PFSK-1 (cell line): ENCODE results near the gene TEX29.

ENCODE experiments used
- FOXP2 ChIP-seq: optimal IDR thresholded peaks from 2 replicates; pipeline ENCODE3; 2011; ENCODE audit warnings: borderline replicate concordance, control low read depth, inconsistent platforms; ENCODE audit not compliant: insufficient read depth; ENCODE audit errors: extremely low read length, extremely low read depth
- POLR2AphosphoS5 ChIP-seq: IDR thresholded peaks from 2 replicates; pipeline ENCODE4 v1.6.1; 2012; ENCODE audit warnings: low read depth, mild to moderate bottlenecking, control low read depth, low read length, moderate library complexity
- REST ChIP-seq, 2 experiments: IDR thresholded peaks; 2 replicates each; pipeline versions ENCODE4 v1.6.1 to v1.8.0; 2011 to 2012; ENCODE audit warnings: low read depth in 2 of 2, low read length in 2 of 2, control low read depth in 1 of 2, inconsistent platforms in 1 of 2, mild to moderate bottlenecking in 1 of 2, moderate library complexity in 1 of 2; ENCODE audit not compliant: insufficient read depth in 1 of 2
- SIN3A ChIP-seq: IDR thresholded peaks from 2 replicates; pipeline ENCODE4 v1.6.1; 2012; ENCODE audit warnings: mild to moderate bottlenecking, low read length, moderate library complexity, borderline replicate concordance; ENCODE audit not compliant: insufficient read depth
- TAF1 ChIP-seq: IDR thresholded peaks from 2 replicates; pipeline ENCODE4 v1.6.1; 2012; ENCODE audit warnings: low read length, control low read depth, borderline replicate concordance; ENCODE audit not compliant: insufficient read depth

The TEX29 gene

DNA sequence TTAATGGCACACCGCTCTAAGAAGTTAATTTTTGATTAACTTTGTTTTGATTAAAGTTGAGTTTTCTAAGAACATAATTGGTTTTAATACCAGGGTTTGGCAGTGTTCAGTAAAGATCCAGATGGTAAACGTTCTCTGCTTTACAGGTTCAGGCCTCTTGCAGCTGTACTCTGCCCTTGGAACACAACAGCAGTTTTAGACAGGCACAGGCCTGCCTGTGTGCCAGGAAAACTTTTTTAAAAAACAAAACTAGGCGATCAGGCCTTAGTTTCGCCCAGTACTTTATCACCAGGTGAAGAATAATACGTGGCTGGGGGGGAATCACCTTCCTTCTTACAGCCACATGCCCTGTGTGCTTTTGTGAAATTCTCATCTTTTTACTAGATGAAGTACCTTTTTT, 38.0 kb upstream of the TEX29 start:
- no peak for TF ChIP-seq FOXP2
- TF ChIP-seq TAF1 = no peak
- no peak for TF ChIP-seq POLR2AphosphoS5
- TF ChIP-seq SIN3A = no peak
- no peak for TF ChIP-seq REST (IDR thresholded peaks at IDR 0.05; ENCODE audit: insufficient read depth in 1 of 2, low read depth in 2 of 2, low read length in 2 of 2)

DNA sequence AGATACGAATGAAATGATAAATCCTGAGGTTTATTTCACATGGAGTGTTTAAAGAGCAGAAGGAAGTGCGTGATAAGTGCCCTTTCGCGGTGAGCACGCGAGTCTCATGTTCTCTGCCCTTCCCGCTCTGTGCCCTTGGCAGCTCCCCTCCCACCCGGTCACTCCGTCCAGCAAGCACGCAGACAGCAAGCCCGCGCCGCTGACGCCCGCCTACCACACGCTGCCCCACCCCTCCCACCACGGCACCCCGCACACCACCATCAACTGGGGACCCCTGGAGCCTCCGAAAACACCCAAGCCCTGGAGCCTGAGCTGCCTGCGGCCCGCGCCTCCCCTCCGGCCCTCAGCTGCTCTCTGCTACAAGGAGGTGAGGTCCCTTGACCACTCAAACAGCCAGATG, 37.4 kb upstream of the TEX29 start:
- TF ChIP-seq REST (IDR thresholded peaks at IDR 0.05; ENCODE audit: insufficient read depth in 1 of 2, low read depth in 2 of 2, low read length in 2 of 2) (no peak), SIN3A (no peak), FOXP2 (no peak), POLR2AphosphoS5 (no peak), TAF1 (no peak)

GRCh38 chr13:111283457-111283856, 37.0 kb upstream of the TEX29 start:
- TF ChIP-seq TAF1 (no peak), SIN3A (no peak), REST (IDR thresholded peaks at IDR 0.05; ENCODE audit: insufficient read depth in 1 of 2, low read depth in 2 of 2, low read length in 2 of 2) (no peak)

- no peak for TF ChIP-seq TAF1
- TF ChIP-seq FOXP2 = no peak
- no peak for TF ChIP-seq POLR2AphosphoS5
- TF ChIP-seq SIN3A = no peak
- TF ChIP-seq REST (IDR thresholded peaks at IDR 0.05; ENCODE audit: insufficient read depth in 1 of 2, low read depth in 2 of 2, low read length in 2 of 2) = no peak
Observed at GRCh38 chr13:111283991-111284390, 36.5 kb upstream of the TEX29 start.

GRCh38 chr13:111284565-111284964, 35.9 kb upstream of the TEX29 start:
- TF ChIP-seq REST (IDR thresholded peaks at IDR 0.05; ENCODE audit: insufficient read depth in 1 of 2, low read depth in 2 of 2, low read length in 2 of 2) (no peak), POLR2AphosphoS5 (no peak), SIN3A (no peak), TAF1 (no peak), FOXP2 (no peak)
